ENCODE data around the gene SELENOT. TPM values are rescaled to one million over a fixed set of nuclear protein-coding genes. Genes with fewer than 3 reads are reported as not detected.

Gene SELENOT
- total RNA-seq, 1 donor from 2014 or later: 135 TPM

- DNase-seq (ENCODE audit: low read depth): no peak
- H3K36me3 ChIP-seq (ENCODE audit: control insufficient read depth, insufficient read depth, low read length): no peaks in the 10 kb centered on the region
- TF ChIP-seq CTCF (IDR thresholded peaks at IDR 0.05; ENCODE audit: insufficient read depth, low read length, poor library complexity, severe bottlenecking): no peak
- no peaks in the 10 kb centered on the region for H3K27me3 ChIP-seq (ENCODE audit: control insufficient read depth, insufficient read depth, low read length)
- H3K4me3 ChIP-seq (ENCODE audit: low read depth, low read length): no peak overlapping the region
Measured at GRCh38 chr3:150610785-150611184, 7.7 kb downstream of the SELENOT start.

GRCh38 chr3:150611666-150612065 is 8.5 kb downstream of the SELENOT start:
- Histone ChIP-seq H3K4me3 (ENCODE audit: low read depth, low read length) (no peak overlapping the region), H3K27me3 (ENCODE audit: control insufficient read depth, insufficient read depth, low read length) (no peaks in the 10 kb centered on the region), H3K36me3 (ENCODE audit: control insufficient read depth, insufficient read depth, low read length) (no peaks in the 10 kb centered on the region)
- DNase-seq (ENCODE audit: low read depth): no peak
- TF ChIP-seq CTCF (IDR thresholded peaks at IDR 0.05; ENCODE audit: insufficient read depth, low read length, poor library complexity, severe bottlenecking): no peak

- Histone ChIP-seq H3K36me3 (ENCODE audit: control insufficient read depth, insufficient read depth, low read length) (no peaks in the 10 kb centered on the region), H3K4me3 (ENCODE audit: low read depth, low read length) (no peak overlapping the region), H3K27me3 (ENCODE audit: control insufficient read depth, insufficient read depth, low read length) (no peaks in the 10 kb centered on the region)
- TF ChIP-seq CTCF (IDR thresholded peaks at IDR 0.05; ENCODE audit: insufficient read depth, low read length, poor library complexity, severe bottlenecking): no peak
- DNase-seq (ENCODE audit: low read depth): no peak
Measured at GRCh38 chr3:150612494-150612893, 9.4 kb downstream of the SELENOT start.

GRCh38 chr3:150613034-150613433 is 9.9 kb downstream of the SELENOT start:
- DNase-seq (ENCODE audit: low read depth): no peak
- H3K36me3 ChIP-seq (ENCODE audit: control insufficient read depth, insufficient read depth, low read length): no peaks in the 10 kb centered on the region

GRCh38 chr3:150613709-150614480 is 10.8 kb downstream of the SELENOT start:
- DNase-seq (ENCODE audit: low read depth): no peak
- no peaks in the 10 kb centered on the region for H3K27me3 ChIP-seq (ENCODE audit: control insufficient read depth, insufficient read depth, low read length)
- TF ChIP-seq CTCF (IDR thresholded peaks at IDR 0.05; ENCODE audit: insufficient read depth, low read length, poor library complexity, severe bottlenecking): no peak
- H3K4me3 ChIP-seq (ENCODE audit: low read depth, low read length): no peak overlapping the region
- H3K36me3 ChIP-seq (ENCODE audit: control insufficient read depth, insufficient read depth, low read length): no peaks in the 10 kb centered on the region

More at GRCh38 chr3:150613034-150613433, 9.9 kb downstream of the SELENOT start:
- TF ChIP-seq CTCF (IDR thresholded peaks at IDR 0.05; ENCODE audit: insufficient read depth, low read length, poor library complexity, severe bottlenecking): no peak
- Histone ChIP-seq H3K27me3 (ENCODE audit: control insufficient read depth, insufficient read depth, low read length) (no peaks in the 10 kb centered on the region), H3K4me3 (ENCODE audit: low read depth, low read length) (no peak overlapping the region)
